ENCODE results near the gene AATF. TPM values are rescaled to one million over a fixed set of nuclear protein-coding genes. Genes with fewer than 3 reads are reported as not detected.

The AATF gene
- total RNA-seq, 2 donors from 2014 or later = 65.5 to 96.5 TPM

GRCh38 chr17:37089956-37090355 is 141.2 kb downstream of the AATF start:
- peak; percentile 90 for ATAC-seq (replicated peaks)
- no peaks in the 10 kb centered on the region for H3K27me3 Mint-ChIP-seq
- H3K4me1 Mint-ChIP-seq = peaks cover 37% of the 10 kb centered on the region
- H3K36me3 Mint-ChIP-seq (ENCODE audit: low read depth) = peaks cover 41% of the 10 kb centered on the region
- no peaks in the 10 kb centered on the region for H3K9me3 Mint-ChIP-seq
- H3K27ac Mint-ChIP-seq = peak overlapping the region; percentile 86
- peak overlapping the region; percentile 70 for H3K4me3 Mint-ChIP-seq

DNA sequence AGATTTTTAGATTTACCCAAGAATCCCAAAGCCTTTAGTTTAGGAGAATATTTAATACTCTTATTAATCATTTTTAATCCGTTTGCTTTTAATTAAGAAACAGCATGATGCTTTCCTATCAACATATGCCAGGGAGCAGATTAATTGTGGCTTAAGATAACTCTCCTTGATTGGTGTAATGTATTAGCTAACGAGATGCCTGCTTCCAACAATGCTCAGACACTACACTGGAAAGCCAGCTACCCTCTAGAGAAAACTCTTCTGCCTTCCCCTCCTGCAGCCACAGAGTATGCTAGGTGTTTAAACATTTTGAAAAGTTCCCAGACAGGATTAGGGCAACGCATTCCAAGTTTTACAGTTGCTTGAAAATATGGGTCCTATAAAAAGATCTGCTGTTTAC is 142.2 kb downstream of the AATF start:
- Mint-ChIP-seq H3K4me3 (peak overlapping the region; percentile 70), H3K36me3 (ENCODE audit: low read depth) (peaks cover 40% of the 10 kb centered on the region), H3K4me1 (peaks cover 37% of the 10 kb centered on the region), H3K27ac (peak overlapping the region; percentile 86), H3K9me3 (no peaks in the 10 kb centered on the region), H3K27me3 (no peaks in the 10 kb centered on the region)
- ATAC-seq (replicated peaks) = no peak

GRCh38 chr17:37092071-37092470 is 143.3 kb downstream of the AATF start:
- Mint-ChIP-seq H3K9me3 (no peaks in the 10 kb centered on the region), H3K4me3 (no peak overlapping the region), H3K27me3 (no peaks in the 10 kb centered on the region), H3K4me1 (peaks cover 37% of the 10 kb centered on the region), H3K27ac (no peak overlapping the region), H3K36me3 (ENCODE audit: low read depth) (peaks cover 41% of the 10 kb centered on the region)
- peak; percentile 46 for ATAC-seq (replicated peaks)

GRCh38 chr17:37092701-37093100 is 143.9 kb downstream of the AATF start:
- Mint-ChIP-seq H3K27ac (no peak overlapping the region), H3K4me3 (no peak overlapping the region), H3K9me3 (no peaks in the 10 kb centered on the region), H3K27me3 (no peaks in the 10 kb centered on the region), H3K36me3 (ENCODE audit: low read depth) (peaks cover 41% of the 10 kb centered on the region), H3K4me1 (peaks cover 35% of the 10 kb centered on the region)
- ATAC-seq (replicated peaks) = no peak

DNA sequence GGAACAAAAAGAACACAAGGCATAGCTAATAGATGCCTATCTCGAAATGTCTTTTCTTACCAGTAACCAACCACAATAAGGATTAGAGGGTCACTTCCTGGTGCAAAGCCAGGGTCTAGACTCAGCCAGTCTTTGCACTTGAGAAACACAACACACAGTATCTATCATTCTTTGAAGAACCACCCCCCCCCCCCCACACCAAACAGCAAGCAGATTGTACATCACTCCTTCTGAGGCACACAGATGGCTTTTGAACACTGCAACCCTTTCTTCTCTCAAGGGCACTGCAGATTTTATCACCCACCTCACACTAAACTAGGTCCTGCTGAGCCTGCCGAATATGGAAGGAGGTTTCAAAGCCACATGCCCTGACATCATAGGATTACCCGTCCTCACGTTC is 145.6 kb downstream of the AATF start:
- no peak overlapping the region for H3K4me3 Mint-ChIP-seq
- H3K4me1 Mint-ChIP-seq = peaks cover 19% of the 10 kb centered on the region
- no peaks in the 10 kb centered on the region for H3K27me3 Mint-ChIP-seq
- H3K27ac Mint-ChIP-seq = peak overlapping the region; percentile 18
- H3K36me3 Mint-ChIP-seq (ENCODE audit: low read depth) = peaks cover 41% of the 10 kb centered on the region
- ATAC-seq (replicated peaks) = no peak
- H3K9me3 Mint-ChIP-seq = no peaks in the 10 kb centered on the region

GRCh38 chr17:37096071-37096470 is 147.3 kb downstream of the AATF start:
- Mint-ChIP-seq H3K9me3 (no peaks in the 10 kb centered on the region), H3K4me3 (no peak overlapping the region), H3K36me3 (ENCODE audit: low read depth) (peaks cover 53% of the 10 kb centered on the region), H3K4me1 (peaks cover 2% of the 10 kb centered on the region), H3K27ac (peak overlapping the region; percentile 25), H3K27me3 (no peaks in the 10 kb centered on the region)
- ATAC-seq (replicated peaks) = no peak

DNA sequence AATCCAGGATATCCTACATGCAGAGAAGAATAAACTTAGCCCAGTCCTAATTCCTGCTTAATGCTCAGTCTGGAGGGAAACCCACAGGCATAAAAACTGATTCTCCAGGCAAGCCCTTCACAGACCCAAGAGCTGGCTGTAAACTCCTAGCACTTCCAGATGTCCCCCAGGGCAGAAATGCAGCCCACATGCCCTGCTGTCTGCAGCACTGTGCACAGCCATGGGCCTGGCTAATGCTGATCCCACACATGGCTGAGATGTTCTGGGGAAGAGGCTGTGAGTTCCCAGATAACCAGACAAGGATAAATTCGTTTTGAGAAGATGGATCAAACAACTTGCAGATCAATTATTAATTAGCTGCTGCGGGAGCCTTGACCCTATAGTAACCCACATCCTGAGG is 148.4 kb downstream of the AATF start:
- Mint-ChIP-seq H3K9me3 (no peaks in the 10 kb centered on the region), H3K36me3 (ENCODE audit: low read depth) (peaks cover 53% of the 10 kb centered on the region), H3K27me3 (no peaks in the 10 kb centered on the region), H3K4me3 (no peak overlapping the region), H3K27ac (no peak overlapping the region), H3K4me1 (no peaks in the 10 kb centered on the region)
- ATAC-seq (replicated peaks) = no peak

GRCh38 chr17:37098152-37098551 is 149.4 kb downstream of the AATF start:
- Mint-ChIP-seq H3K4me3 (no peak overlapping the region), H3K27ac (no peak overlapping the region), H3K27me3 (no peaks in the 10 kb centered on the region), H3K36me3 (ENCODE audit: low read depth) (peaks cover 55% of the 10 kb centered on the region), H3K9me3 (no peaks in the 10 kb centered on the region), H3K4me1 (no peaks in the 10 kb centered on the region)
- ATAC-seq (replicated peaks) = no peak

GRCh38 chr17:37098910-37099664 is 150.3 kb downstream of the AATF start:
- Mint-ChIP-seq H3K4me3 (no peak overlapping the region), H3K4me1 (no peaks in the 10 kb centered on the region), H3K9me3 (no peaks in the 10 kb centered on the region), H3K27me3 (no peaks in the 10 kb centered on the region), H3K36me3 (ENCODE audit: low read depth) (peaks cover 61% of the 10 kb centered on the region), H3K27ac (peak overlapping the region; percentile 32)
- no peak for ATAC-seq (replicated peaks)

- H3K4me1 Mint-ChIP-seq = no peaks in the 10 kb centered on the region
- no peak overlapping the region for H3K4me3 Mint-ChIP-seq
- no peak for ATAC-seq (replicated peaks)
- peaks cover 61% of the 10 kb centered on the region for H3K36me3 Mint-ChIP-seq (ENCODE audit: low read depth)
- no peaks in the 10 kb centered on the region for H3K27me3 Mint-ChIP-seq
- H3K9me3 Mint-ChIP-seq = no peaks in the 10 kb centered on the region
- H3K27ac Mint-ChIP-seq = no peak overlapping the region
Measured at GRCh38 chr17:37100231-37100630, 151.5 kb downstream of the AATF start.

DNA sequence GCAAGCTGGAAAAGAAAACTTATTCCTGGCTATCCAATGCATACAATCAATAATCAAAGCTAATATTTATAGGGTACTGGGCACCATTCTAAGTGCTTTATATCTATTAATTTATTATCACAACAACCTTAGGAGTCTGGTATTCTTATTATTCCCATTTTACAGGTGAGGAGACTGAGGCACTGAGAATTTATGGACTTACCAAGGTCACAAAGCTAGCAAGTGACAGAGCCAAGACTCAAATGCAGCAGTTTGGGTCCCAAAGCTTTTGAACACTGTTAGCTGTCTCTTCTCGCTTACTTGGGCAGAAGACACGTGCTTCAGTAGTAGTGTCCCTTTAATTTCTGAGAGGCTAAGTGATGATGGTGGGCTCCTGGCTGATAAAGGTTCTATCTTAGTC is 152.6 kb downstream of the AATF start:
- ATAC-seq (replicated peaks) = no peak
- H3K27me3 Mint-ChIP-seq = no peaks in the 10 kb centered on the region
- no peak overlapping the region for H3K4me3 Mint-ChIP-seq
- H3K4me1 Mint-ChIP-seq = no peaks in the 10 kb centered on the region
- H3K36me3 Mint-ChIP-seq (ENCODE audit: low read depth) = peaks cover 52% of the 10 kb centered on the region
- H3K27ac Mint-ChIP-seq = no peak overlapping the region
- H3K9me3 Mint-ChIP-seq = no peaks in the 10 kb centered on the region

- peaks cover 50% of the 10 kb centered on the region for H3K36me3 Mint-ChIP-seq (ENCODE audit: low read depth)
- H3K9me3 Mint-ChIP-seq = no peaks in the 10 kb centered on the region
- no peaks in the 10 kb centered on the region for H3K4me1 Mint-ChIP-seq
- no peak overlapping the region for H3K4me3 Mint-ChIP-seq
- no peaks in the 10 kb centered on the region for H3K27me3 Mint-ChIP-seq
- no peak overlapping the region for H3K27ac Mint-ChIP-seq
- ATAC-seq (replicated peaks) = no peak
Measured at GRCh38 chr17:37103231-37103630, 154.5 kb downstream of the AATF start.

DNA sequence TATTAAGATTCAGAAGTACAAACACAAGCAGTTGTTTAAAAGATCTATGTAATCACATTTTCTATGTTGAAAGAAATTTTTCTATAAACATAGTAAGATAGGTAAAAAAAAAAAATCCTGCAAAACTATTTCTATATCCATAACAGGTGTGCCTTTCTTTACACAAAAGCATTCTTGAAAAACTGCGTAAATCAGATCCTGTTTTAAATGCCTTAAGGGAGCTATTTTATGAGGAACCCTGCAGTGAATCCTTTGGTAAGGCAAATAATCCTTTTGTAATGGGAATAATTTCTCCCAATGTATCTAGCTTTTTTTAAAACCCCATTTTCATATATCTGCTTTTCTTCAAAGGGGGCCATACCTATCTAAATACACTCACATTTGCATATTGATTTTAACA is 157.3 kb downstream of the AATF start:
- H3K36me3 Mint-ChIP-seq (ENCODE audit: low read depth) = peaks cover 65% of the 10 kb centered on the region
- no peak overlapping the region for H3K4me3 Mint-ChIP-seq
- no peaks in the 10 kb centered on the region for H3K9me3 Mint-ChIP-seq
- H3K4me1 Mint-ChIP-seq = no peaks in the 10 kb centered on the region
- no peaks in the 10 kb centered on the region for H3K27me3 Mint-ChIP-seq
- no peak overlapping the region for H3K27ac Mint-ChIP-seq
- ATAC-seq (replicated peaks) = no peak

Measured in activated T-helper 17 cell treated with anti-CD3 and anti-CD28 coated beads, Interleukin-2, amount 50 U/mL, for 72 hours (primary cell).